HepG2 (cell line): Measurements from ENCODE around the gene PPP1R12C. TPM values are rescaled to one million over a fixed set of nuclear protein-coding genes. Genes with fewer than 3 reads are reported as not detected.

Source experiments
- AGO2 ChIP-seq: fragments of 200-400 bp; formaldehyde crosslinking; optimal IDR thresholded peaks from 2 replicates; pipeline ENCODE3; 2017; ENCODE audit warnings: mild to moderate bottlenecking, low read depth, low read length, moderate library complexity
- ARHGAP35 ChIP-seq: sonication (generic); formaldehyde crosslinking; IDR thresholded peaks from 2 replicates; pipeline ENCODE4 v1.9.0; 2022; ENCODE audit warnings: mild to moderate bottlenecking, inconsistent platforms, moderate library complexity, missing genetic modification reagents, borderline replicate concordance
- ATF7 ChIP-seq, 2 experiments: fragments of 450-650 bp in 1 of 2; sonication (generic) in 1 of 2; formaldehyde crosslinking in 1 of 2; IDR thresholded peaks; 2 replicates each; pipeline versions ENCODE4 v1.4.0 to v1.6.1; 2016 to 2020; ENCODE audit warnings: antibody characterized with exemption in 1 of 2, mild to moderate bottlenecking in 1 of 2, missing genetic modification reagents in 1 of 2
- GZF1 ChIP-seq: sonication (generic); formaldehyde crosslinking; IDR thresholded peaks from 2 replicates; pipeline ENCODE4 v1.5.1; 2020; ENCODE audit warnings: mild to moderate bottlenecking, missing genetic modification reagents
- IKZF4 ChIP-seq: sonication (generic); formaldehyde crosslinking; IDR thresholded peaks from 2 replicates; pipeline ENCODE4 v1.5.1; 2020; ENCODE audit warnings: borderline replicate concordance, mild to moderate bottlenecking, low read depth, missing genetic modification reagents; ENCODE audit errors: not compliant biosample characterization
- ZFP36L1 ChIP-seq: sonication (generic); formaldehyde crosslinking; IDR thresholded peaks from 2 replicates; pipeline ENCODE4 v1.8.0; 2022; ENCODE audit warnings: mild to moderate bottlenecking, missing genetic modification reagents, moderate library complexity
- ZNF687 ChIP-seq: sonication (generic); formaldehyde crosslinking; IDR thresholded peaks from 2 replicates; pipeline ENCODE4 v1.5.1; 2020; ENCODE audit warnings: mild to moderate bottlenecking, missing genetic modification reagents, moderate library complexity
- polyA plus RNA-seq, 8 experiments: library from polyadenylated mRNA; depleted of rRNA in 3 of 8; stranded (reverse) in 7 of 8; unstranded in 1 of 8; fragments of >200 nt; fragmentation: Illumina TruSeq in 4 of 8; extraction: Trizol in 4 of 8; gene quantifications; 2 replicates each; pipeline versions ENCODE4 v1.2.1 to v1.2.3, GENCODE V29; 2011 to 2016; ENCODE audit warnings: low read depth in 4 of 8, missing spikeins in 1 of 8, mixed read lengths in 1 of 8; ENCODE audit not compliant: insufficient read depth in 1 of 8
- total RNA-seq, 5 experiments: library from RNA; depleted of rRNA; stranded (reverse); fragments of >200 nt; fragmentation: Illumina TruSeq; extraction: Trizol; gene quantifications; 2 replicates each; pipeline ENCODE4 v1.2.3, GENCODE V29; 2016; ENCODE audit warnings: low read depth in 1 of 5
- TF ChIP-seq, protein P1 (sequence below): IDR thresholded peaks from 2 replicates; pipeline ENCODE4 v1.6.1; 2016; ENCODE audit warnings: control low read depth
- TF ChIP-seq, protein P2 (sequence below): sonication (generic); formaldehyde crosslinking; IDR thresholded peaks from 2 replicates; pipeline ENCODE4 v1.5.0; 2020; ENCODE audit warnings: mild to moderate bottlenecking, missing genetic modification reagents
- TF ChIP-seq, protein P3 (sequence below): sonication (generic); formaldehyde crosslinking; IDR thresholded peaks from 2 replicates; pipeline ENCODE4 v1.4.0; 2020; ENCODE audit warnings: missing genetic modification reagents, borderline replicate concordance
- TF ChIP-seq, protein P4 (sequence below): sonication (generic); formaldehyde crosslinking; IDR thresholded peaks from 2 replicates; pipeline ENCODE4 v1.5.0; 2020; ENCODE audit warnings: mild to moderate bottlenecking, missing genetic modification reagents, moderate library complexity

The PPP1R12C gene
- total and polyA plus RNA-seq, 2 of the 13 experiments (the other 11 are each of a cell fraction or from before 2014, with no cell fraction given) = 29.7 to 30.3 TPM

DNA sequence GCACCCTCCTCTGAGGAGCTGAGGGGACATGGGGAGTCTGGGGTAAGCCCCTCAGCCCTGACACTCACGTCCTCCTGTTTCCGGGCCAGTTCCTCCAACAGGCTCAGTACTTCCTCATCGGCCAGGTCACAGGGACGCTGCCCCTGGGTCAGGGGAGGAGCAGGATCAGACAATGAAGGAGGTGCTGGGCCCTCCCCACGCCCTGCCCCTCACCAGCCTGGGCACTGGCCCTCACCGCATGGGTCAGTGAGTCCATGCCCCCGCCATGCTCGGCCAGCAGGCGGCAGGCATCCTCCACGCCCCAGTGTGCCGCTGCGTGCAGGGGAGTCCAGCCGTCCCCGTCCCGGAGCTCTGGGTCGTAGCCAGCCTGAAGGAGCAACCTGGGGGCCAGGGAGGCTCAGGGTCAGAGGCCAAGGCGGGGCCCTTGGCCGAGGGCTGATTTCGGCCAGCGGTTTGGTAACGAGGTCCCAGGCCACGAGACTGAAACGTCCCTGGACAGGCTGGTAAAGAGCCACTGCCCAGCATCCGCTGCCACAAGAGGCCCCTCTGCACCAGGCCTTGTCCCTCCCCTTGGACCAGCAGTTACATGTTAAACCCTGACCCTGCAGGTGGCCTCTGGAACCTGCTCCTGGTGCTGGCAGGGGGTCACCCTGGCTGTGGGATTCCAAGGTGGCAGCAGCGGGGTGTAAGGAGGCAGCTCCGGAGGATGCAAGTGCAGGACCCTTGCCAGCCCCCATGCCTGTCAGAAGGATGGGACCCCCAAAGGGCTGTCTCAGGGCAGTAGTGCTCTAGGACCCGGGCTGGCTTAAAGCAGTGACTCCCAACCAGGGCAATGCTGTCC is 18.5 kb downstream of the PPP1R12C start (continued):
- TF ChIP-seq ZNF687 (CRISPR knock-in tag) (0 out of 2 replicates have a peak, but pooled peaks have one; percentile 7), IKZF4 (CRISPR knock-in tag) (no peak), GZF1 (CRISPR knock-in tag) (no peak), AGO2 (peak; percentile 27), ZFP36L1 (no peak), ATF7 (IDR thresholded peaks at IDR 0.05) (no peak), ATF7 (CRISPR knock-in tag; IDR thresholded peaks at IDR 0.05) (no peak), ARHGAP35 (no peak)
- TF ChIP-seq, protein P1, sequence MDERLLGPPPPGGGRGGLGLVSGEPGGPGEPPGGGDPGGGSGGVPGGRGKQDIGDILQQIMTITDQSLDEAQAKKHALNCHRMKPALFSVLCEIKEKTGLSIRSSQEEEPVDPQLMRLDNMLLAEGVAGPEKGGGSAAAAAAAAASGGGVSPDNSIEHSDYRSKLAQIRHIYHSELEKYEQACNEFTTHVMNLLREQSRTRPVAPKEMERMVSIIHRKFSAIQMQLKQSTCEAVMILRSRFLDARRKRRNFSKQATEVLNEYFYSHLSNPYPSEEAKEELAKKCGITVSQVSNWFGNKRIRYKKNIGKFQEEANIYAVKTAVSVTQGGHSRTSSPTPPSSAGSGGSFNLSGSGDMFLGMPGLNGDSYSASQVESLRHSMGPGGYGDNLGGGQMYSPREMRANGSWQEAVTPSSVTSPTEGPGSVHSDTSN (CRISPR knock-in tag) = no peak
- TF ChIP-seq, protein P2, sequence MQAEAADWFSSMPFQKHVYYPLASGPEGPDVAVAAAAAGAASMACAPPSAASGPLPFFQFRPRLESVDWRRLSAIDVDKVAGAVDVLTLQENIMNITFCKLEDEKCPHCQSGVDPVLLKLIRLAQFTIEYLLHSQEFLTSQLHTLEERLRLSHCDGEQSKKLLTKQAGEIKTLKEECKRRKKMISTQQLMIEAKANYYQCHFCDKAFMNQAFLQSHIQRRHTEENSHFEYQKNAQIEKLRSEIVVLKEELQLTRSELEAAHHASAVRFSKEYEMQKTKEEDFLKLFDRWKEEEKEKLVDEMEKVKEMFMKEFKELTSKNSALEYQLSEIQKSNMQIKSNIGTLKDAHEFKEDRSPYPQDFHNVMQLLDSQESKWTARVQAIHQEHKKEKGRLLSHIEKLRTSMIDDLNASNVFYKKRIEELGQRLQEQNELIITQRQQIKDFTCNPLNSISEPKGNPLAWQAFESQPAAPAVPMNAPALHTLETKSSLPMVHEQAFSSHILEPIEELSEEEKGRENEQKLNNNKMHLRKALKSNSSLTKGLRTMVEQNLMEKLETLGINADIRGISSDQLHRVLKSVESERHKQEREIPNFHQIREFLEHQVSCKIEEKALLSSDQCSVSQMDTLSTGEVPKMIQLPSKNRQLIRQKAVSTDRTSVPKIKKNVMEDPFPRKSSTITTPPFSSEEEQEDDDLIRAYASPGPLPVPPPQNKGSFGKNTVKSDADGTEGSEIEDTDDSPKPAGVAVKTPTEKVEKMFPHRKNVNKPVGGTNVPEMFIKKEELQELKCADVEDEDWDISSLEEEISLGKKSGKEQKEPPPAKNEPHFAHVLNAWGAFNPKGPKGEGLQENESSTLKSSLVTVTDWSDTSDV (CRISPR knock-in tag) = no peak
- TF ChIP-seq, protein P3, sequence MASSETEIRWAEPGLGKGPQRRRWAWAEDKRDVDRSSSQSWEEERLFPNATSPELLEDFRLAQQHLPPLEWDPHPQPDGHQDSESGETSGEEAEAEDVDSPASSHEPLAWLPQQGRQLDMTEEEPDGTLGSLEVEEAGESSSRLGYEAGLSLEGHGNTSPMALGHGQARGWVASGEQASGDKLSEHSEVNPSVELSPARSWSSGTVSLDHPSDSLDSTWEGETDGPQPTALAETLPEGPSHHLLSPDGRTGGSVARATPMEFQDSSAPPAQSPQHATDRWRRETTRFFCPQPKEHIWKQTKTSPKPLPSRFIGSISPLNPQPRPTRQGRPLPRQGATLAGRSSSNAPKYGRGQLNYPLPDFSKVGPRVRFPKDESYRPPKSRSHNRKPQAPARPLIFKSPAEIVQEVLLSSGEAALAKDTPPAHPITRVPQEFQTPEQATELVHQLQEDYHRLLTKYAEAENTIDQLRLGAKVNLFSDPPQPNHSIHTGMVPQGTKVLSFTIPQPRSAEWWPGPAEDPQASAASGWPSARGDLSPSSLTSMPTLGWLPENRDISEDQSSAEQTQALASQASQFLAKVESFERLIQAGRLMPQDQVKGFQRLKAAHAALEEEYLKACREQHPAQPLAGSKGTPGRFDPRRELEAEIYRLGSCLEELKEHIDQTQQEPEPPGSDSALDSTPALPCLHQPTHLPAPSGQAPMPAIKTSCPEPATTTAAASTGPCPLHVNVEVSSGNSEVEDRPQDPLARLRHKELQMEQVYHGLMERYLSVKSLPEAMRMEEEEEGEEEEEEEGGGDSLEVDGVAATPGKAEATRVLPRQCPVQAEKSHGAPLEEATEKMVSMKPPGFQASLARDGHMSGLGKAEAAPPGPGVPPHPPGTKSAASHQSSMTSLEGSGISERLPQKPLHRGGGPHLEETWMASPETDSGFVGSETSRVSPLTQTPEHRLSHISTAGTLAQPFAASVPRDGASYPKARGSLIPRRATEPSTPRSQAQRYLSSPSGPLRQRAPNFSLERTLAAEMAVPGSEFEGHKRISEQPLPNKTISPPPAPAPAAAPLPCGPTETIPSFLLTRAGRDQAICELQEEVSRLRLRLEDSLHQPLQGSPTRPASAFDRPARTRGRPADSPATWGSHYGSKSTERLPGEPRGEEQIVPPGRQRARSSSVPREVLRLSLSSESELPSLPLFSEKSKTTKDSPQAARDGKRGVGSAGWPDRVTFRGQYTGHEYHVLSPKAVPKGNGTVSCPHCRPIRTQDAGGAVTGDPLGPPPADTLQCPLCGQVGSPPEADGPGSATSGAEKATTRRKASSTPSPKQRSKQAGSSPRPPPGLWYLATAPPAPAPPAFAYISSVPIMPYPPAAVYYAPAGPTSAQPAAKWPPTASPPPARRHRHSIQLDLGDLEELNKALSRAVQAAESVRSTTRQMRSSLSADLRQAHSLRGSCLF = no peak
- TF ChIP-seq, protein P4, sequence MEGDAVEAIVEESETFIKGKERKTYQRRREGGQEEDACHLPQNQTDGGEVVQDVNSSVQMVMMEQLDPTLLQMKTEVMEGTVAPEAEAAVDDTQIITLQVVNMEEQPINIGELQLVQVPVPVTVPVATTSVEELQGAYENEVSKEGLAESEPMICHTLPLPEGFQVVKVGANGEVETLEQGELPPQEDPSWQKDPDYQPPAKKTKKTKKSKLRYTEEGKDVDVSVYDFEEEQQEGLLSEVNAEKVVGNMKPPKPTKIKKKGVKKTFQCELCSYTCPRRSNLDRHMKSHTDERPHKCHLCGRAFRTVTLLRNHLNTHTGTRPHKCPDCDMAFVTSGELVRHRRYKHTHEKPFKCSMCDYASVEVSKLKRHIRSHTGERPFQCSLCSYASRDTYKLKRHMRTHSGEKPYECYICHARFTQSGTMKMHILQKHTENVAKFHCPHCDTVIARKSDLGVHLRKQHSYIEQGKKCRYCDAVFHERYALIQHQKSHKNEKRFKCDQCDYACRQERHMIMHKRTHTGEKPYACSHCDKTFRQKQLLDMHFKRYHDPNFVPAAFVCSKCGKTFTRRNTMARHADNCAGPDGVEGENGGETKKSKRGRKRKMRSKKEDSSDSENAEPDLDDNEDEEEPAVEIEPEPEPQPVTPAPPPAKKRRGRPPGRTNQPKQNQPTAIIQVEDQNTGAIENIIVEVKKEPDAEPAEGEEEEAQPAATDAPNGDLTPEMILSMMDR = peak; percentile 17
